GM21367 (cell line): Measurements from ENCODE around the gene PEX13.
A peak's percentile ranks its signal among the peaks of the same experiment; 100 is the strongest.

Experiments used
- ATAC-seq: cut with Tn5 transposase; IDR thresholded peaks from one replicate; pipeline ENCODE4 v1.9.1; 2021; ENCODE audit not compliant: unreplicated experiment

Gene PEX13

DNA sequence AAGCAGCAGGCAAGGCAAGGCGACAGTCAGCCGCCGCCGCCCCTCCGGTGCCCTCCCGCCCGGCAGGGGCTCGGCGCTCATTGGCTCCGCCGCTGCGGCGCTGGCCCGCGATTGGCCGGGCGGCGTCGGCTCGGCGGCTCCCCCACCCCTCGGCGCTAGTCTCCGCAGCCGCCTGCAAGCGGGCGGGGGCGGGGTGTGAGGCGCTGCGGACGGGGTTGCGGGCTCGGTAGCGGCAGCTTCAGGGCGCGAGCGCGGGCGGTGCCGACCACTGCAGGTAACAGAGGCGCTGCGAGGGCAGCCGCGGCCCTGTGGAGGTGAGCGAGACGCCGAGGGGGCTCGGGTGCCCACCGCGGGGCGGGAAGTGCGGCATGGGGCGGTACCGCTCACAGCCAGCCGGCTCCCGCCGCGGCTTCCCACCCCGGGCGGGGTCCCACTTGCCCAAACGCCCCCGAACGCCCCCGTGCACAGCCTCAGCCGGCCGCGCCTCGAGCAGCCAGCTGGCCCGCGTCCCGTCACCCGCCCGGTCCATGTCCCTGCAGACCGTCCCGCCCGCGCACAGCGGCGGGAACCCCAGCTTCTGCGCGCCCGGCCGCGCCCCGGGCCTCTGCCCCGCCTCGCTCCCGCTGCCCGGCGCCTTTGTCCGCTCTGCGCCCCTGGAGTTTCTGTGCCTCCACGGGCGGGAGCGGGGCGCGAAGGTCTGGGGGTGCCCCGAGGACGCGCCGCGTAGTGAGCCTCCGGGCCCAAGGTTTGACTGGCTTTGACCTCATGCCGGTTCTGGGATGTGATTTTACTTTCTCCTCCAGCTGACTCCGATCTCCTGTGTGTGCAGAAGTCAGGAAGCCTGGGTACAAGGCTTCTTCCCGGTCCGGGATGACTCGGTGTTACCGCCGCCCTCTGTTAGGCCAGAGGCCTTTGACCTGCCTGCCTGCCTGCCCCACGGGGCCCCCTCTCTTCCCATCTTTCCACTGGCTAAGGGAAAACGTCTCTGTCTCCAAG, 48.5 kb downstream of the PEX13 start, which contains the start of gene SANBR:
SANBR (plus strand) TSS at position 158 of the 996 bp plus-strand sequence. CDS start 4,480 bp downstream, outside the sequence.
- ATAC-seq = peak; percentile 95

DNA sequence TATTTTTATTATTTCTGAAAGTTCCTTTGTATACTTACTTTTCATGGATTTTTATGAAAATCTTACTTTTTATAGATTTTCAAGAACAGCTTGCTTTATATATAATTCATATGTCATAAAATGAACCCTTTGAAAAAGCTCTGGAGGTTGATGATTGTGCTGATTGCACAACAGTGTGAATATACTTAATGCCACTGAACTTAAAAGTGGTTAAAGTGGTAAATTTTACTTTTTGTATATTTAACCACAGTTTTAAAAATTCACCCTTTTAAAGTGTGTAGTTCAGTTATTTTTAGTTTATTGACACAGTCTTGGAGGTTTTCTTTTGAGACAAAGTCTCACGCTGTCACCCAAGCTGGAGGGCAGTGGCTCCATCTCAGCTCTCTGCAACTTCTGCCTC, 56.6 kb downstream of the PEX13 start:
- no peak for ATAC-seq

DNA sequence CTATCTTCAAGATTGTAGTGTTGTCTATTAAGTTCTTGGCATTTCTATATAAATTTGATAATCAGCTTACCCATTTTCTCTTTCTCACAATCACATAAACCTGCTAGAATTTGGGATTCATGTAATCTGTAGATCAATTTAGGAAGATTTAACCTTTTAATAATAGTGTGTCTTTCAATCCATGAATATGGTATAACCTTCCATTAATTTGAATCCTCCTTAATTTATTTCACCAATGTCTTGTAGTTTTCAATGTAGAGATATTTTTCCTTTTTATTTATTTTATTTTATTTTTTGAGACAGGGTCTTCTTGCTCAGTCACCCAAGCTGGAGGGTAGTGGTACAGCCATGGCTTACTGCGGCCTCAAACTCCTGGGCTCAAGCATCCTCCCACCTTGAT, 68.4 kb downstream of the PEX13 start:
- ATAC-seq = no peak

DNA sequence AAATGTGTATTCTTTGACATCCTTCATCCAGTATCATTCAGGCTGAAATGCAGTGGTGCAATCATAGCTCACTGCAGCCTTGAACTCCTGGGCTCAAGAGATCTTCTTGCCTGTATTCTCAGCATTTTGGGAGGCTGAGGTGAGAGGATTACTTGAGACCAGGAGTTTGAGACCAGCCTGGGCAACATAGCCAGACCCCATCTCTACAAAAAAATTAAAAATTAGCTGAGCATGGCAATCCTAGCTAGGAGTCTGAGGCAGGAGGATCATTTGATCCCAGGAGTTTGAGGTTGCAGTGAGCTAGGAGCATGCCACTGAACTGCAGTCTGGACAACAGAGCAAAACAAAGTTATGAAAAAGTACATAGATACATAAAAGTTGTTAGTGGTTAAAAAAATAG, 72.3 kb downstream of the PEX13 start:
- no peak for ATAC-seq

DNA sequence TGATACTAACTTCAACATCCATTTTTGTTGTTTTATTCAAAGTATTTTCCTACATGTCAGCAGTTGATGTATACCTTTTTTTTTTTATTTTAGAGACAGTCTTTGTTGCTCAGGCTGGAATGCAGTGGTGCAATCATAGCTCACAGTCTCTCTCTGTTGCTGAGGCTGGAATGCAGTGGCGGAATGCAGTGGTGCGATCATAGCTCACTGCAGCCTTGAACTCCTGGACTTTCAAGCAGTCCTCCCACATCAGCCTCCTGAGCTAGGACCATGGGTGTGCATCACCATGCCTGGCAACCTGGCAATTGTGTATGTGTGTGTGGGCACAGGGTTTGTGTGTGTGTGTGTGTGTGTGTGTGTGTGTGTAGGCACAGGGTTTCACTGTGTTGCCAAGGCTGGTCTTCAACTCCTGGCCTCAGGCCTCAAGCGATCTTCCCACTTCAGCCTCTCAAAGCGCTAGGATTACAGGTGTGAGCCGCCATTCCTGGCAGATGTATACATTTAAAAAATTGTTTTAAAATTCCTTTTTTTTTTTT, 72.9 kb downstream of the PEX13 start:
- no peak for ATAC-seq

DNA sequence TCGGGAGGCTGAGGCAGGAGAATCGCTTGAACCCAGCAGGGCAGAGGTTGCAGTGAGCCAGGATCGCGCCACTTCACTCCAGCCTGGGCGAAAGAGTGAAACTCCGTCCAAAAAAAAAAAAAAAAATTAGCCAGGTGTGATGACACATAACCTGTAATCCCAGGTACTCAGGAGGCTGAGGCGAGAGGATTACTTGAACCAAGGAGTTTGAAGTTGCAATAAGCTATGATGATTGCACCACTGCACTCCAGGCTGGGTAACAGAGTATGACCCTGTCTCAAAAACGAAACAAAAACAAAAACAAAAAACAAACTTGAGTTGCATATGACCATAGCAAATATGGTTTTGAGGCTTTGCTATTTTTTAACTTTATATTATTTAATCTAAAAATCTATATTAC, 74.0 kb downstream of the PEX13 start:
- no peak for ATAC-seq

DNA sequence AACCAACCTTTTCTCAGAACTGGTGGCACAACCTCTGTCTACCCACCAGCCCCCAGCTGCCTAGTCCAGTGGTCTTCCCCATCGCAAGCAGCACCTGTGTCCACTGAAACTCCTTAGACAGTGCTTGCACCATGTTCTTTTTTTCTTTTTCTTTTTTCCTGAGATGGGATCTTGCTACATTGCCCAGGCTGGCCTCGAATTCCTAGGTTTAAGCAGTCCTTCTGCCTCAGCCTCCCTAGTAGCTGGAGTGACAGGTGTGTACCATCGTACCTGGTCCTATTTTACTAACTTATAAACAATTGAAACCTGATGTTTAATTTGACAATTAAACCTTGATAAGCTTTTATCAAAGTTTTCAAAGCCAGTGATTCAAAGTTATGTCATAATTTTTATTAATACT, 78.9 kb downstream of the PEX13 start:
- ATAC-seq = no peak

DNA sequence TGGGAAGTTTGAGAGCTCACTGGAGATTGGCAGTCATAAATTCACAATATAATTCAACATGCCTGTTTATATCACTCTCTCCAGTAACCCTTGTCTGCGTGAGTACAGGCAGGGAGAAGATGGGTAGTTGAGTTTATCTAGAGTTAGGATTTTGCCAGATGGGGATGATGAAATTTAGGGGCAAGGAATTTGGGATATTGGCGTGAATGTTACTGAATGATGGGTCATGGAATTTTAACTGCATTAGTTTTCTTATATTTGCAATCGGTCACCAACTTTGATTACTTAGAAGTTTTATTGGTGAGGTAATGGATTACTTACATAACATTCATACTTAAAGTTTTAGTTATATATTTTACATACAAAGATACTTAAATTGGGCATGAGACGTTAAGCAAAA, 83.3 kb downstream of the PEX13 start:
- no peak for ATAC-seq
